ENCODE data around the gene WDR77. TPM values are rescaled to one million over a fixed set of nuclear protein-coding genes. Genes with fewer than 3 reads are reported as not detected.

Gene WDR77
- total RNA-seq, 1 experiment from 2014 or later, result 42.5 TPM

GRCh38 chr1:111471538-111471937, 22.5 kb upstream of the WDR77 start:
- Histone ChIP-seq H3K79me2 (ENCODE audit: insufficient read depth, low read length) (no peaks in the 10 kb centered on the region), H4K20me1 (ENCODE audit: insufficient read depth) (no peaks in the 10 kb centered on the region), H3K9me3 (ENCODE audit: control insufficient read depth in 1 of 2, insufficient read depth in 1 of 2, low read depth in 1 of 2, low read length in 2 of 2) (no peaks in the 10 kb centered on the region), H3K4me2 (ENCODE audit: low read length) (no peak overlapping the region), H3K27ac (ENCODE audit: low read depth, low read length) (no peak overlapping the region), H3K27me3 (ENCODE audit: insufficient read depth, low read length) (no peaks in the 10 kb centered on the region), H3K4me3 (replicated peaks in 1 of 2; ENCODE audit: low read depth in 1 of 2, low read length in 2 of 2) (no peak overlapping the region), H3K9ac (ENCODE audit: low read length) (no peak overlapping the region), H3K36me3 (ENCODE audit: control insufficient read depth in 1 of 2, insufficient read depth in 2 of 2, low read length in 2 of 2) (no peaks in the 10 kb centered on the region), H3K4me1 (ENCODE audit: control insufficient read depth in 1 of 2, insufficient read depth in 2 of 2, low read length in 2 of 2) (no peaks in the 10 kb centered on the region), H2AFZ (ENCODE audit: low read depth, low read length, poor library complexity, severe bottlenecking) (no peak overlapping the region), H3K9me2 (ENCODE audit: insufficient read depth) (no peaks in the 10 kb centered on the region)
- TF ChIP-seq EZH2phosphoT487 (IDR thresholded peaks at IDR 0.05; ENCODE audit: borderline replicate concordance) (no peak), ELF1 (IDR thresholded peaks at IDR 0.05; ENCODE audit: borderline replicate concordance, low read depth) (no peak), ZFX (IDR thresholded peaks at IDR 0.05) (no peak), SRF (IDR thresholded peaks at IDR 0.05; ENCODE audit: low read depth) (no peak), ZBTB33 (IDR thresholded peaks at IDR 0.05; ENCODE audit: extremely low read depth, insufficient replicate concordance, low read length) (no peak), POLR2A (IDR thresholded peaks at IDR 0.05; ENCODE audit: borderline replicate concordance, extremely low read depth, insufficient read depth, insufficient read length) (no peak), MAX (IDR thresholded peaks at IDR 0.05) (no peak), RAD21 (IDR thresholded peaks at IDR 0.05; ENCODE audit: low read depth) (no peak)
- intact Hi-C loops (cut with micrococcal nuclease), result no loop called here
- ChIA-PET CTCF (no interaction called here), RAD21 (ENCODE audit: low non-redundant PET in 1 of 2, low total read pairs in 2 of 2, uncharacterized antibody in 2 of 2, unreplicated experiment in 2 of 2) (no interaction called here), POLR2A (no interaction called here)
- DNase-seq (ENCODE audit: low read depth, low spot score) (no peak), ATAC-seq (no peak)
- BruUV-seq (replicated peaks), result no TSS peak

- DNase-seq (ENCODE audit: low read depth, low spot score) (no peak), ATAC-seq (no peak)
- no peaks in the 10 kb centered on the region for H3K36me3 ChIP-seq (ENCODE audit: control insufficient read depth in 1 of 2, insufficient read depth in 2 of 2, low read length in 2 of 2)
- H3K9me3 ChIP-seq (ENCODE audit: control insufficient read depth in 1 of 2, insufficient read depth in 1 of 2, low read depth in 1 of 2, low read length in 2 of 2), result no peaks in the 10 kb centered on the region
- RAD21 ChIA-PET (ENCODE audit: low non-redundant PET in 1 of 2, low total read pairs in 2 of 2, uncharacterized antibody in 2 of 2, unreplicated experiment in 2 of 2), result no interaction called here
- H3K9ac ChIP-seq (ENCODE audit: low read length), result no peak overlapping the region
- H3K79me2 ChIP-seq (ENCODE audit: insufficient read depth, low read length), result no peaks in the 10 kb centered on the region
- no peak overlapping the region for H3K27ac ChIP-seq (ENCODE audit: low read depth, low read length)
- no peak overlapping the region for H2AFZ ChIP-seq (ENCODE audit: low read depth, low read length, poor library complexity, severe bottlenecking)
- H3K4me1 ChIP-seq (ENCODE audit: control insufficient read depth in 1 of 2, insufficient read depth in 2 of 2, low read length in 2 of 2), result no peaks in the 10 kb centered on the region
- H3K4me2 ChIP-seq (ENCODE audit: low read length), result no peak overlapping the region
- POLR2A ChIA-PET, result no interaction called here
- H3K4me3 ChIP-seq (replicated peaks in 1 of 2; ENCODE audit: low read depth in 1 of 2, low read length in 2 of 2), result no peak overlapping the region
- CTCF ChIA-PET, result no interaction called here
- H3K27me3 ChIP-seq (ENCODE audit: insufficient read depth, low read length), result no peaks in the 10 kb centered on the region
- H3K9me2 ChIP-seq (ENCODE audit: insufficient read depth), result no peaks in the 10 kb centered on the region
- no peaks in the 10 kb centered on the region for H4K20me1 ChIP-seq (ENCODE audit: insufficient read depth)
- intact Hi-C loops (cut with micrococcal nuclease), result no loop called here
- TF ChIP-seq CBX3 (IDR thresholded peaks at IDR 0.05; ENCODE audit: low read depth), result no peak
- no peak for TF ChIP-seq ELF1 (IDR thresholded peaks at IDR 0.05; ENCODE audit: borderline replicate concordance, low read depth)
- TF ChIP-seq CTCF (IDR thresholded peaks at IDR 0.05 in 2 of 3, conservative IDR thresholded peaks at IDR 0.05 in 1 of 3; ENCODE audit: borderline replicate concordance in 1 of 3, insufficient read depth in 1 of 3, low read depth in 2 of 3, low read length in 2 of 3), result no peak
- TF ChIP-seq EZH2 (IDR thresholded peaks at IDR 0.05), result no peak
- BruUV-seq (replicated peaks), result no TSS peak
Observed at GRCh38 chr1:111471012-111471411, 22.0 kb upstream of the WDR77 start.
